SIG-M5 treated with dmso at 0.1 percent for 504 hours (cell line): ENCODE measurements around the gene PFKFB2.

Experiments used
- DNase-seq: peaks from one replicate; lab custom pipeline; 2025; ENCODE audit not compliant: unreplicated experiment; lab: John Stamatoyannopoulos, UW

PFKFB2 gene

DNA sequence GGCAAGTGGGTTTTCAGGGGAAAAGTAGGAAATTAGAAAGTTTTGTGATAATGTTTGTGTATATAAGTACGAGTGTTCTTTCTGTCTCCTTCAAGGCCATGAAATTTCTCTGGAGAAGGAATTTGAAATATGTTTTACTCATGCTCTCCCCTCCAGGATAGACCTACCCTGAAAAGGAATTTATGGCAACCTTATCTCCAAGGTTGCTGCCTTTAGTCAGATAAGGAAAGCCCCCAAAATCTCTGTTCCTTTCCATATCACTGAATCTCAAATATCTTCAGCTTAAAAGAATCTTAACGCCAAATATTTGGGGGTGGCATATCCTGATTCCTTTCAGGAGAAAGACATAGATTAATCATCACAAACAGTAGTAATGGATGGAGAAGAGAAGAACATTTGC, 35.1 kb downstream of the PFKFB2 start:
- no peak for DNase-seq

DNA sequence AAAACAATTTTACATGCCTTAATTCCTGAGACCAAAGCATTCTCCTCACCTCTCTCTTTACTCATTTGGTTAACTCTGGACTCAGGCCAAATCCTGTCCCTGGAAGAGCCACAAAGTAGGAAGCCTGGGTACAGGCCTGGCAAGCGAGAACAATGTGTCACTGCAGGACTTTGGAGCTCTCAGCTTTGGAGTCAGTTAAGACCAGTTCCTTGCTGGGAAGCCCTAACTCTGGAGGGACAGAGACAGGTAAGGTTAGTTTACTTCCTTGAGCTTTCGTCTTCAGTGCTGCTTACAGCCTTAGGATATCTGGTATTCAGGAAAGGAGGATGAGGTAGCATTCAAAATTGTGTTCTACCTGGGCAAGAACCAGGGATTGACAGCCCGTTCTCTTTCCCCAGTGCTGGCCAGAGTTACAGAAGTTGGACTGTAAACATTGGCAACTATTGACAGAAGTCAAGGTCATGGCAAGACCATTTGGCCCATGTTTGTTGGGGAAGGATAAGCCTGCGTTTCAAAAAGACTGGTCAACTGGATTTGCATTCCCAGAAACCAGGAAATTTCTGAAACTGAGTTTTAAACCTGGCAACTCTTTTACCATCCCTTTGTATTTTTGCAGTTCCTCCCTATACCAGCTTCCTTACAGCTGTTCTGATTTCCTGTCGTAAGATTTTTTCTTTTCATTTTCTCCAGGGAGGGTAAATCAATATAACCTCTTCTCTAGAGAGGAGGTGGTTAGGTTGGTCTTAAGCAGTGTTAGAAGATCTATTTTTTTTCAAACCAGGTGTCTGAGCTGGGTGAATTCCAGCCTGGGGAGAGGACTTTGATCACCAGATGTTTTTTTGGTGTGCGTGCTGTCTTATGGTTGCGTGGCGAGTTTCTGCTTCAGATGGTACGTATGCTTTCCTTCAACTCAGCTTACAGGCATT, 35.9 kb downstream of the PFKFB2 start, which contains the start of gene C4BPB:
TSS of gene C4BPB (plus strand) at position 160 of the 926 bp plus-strand sequence. CDS start at position 832, 672 bp downstream.
- DNase-seq, result no peak

DNA sequence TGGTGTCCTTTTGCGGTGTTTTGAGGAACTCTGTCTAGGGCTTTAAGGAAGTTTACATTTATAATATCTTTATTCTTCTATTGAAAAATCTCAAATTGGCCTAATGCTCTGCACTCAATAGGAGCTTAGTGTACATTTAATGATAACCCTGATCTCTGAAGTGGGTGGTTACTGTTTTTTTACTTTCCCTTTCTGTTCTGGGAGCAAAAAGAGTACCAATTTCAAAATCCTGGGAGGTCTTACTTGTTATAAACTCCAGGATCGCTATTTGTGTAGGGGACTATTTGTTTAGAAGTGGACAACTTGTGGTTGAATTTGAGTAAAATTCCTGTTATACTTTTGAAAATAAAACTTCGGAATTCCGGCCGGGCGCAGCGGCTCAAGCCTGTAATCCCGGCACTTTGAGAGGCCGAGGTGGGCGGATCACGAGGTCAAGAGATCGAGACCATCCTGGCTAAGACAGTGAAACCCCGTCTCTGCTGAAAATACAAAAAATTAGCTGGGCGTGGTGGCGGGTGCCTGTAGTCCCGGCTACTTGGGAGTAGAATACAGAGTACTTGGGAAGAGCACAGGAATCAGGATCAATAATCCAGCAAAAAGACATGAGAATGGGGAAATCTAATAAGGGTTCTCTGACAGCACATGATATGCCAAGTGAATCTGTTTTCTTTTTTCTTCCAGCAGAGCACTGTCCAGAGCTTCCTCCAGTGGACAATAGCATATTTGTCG, 36.7 kb downstream of the PFKFB2 start:
- DNase-seq, result no peak

DNA sequence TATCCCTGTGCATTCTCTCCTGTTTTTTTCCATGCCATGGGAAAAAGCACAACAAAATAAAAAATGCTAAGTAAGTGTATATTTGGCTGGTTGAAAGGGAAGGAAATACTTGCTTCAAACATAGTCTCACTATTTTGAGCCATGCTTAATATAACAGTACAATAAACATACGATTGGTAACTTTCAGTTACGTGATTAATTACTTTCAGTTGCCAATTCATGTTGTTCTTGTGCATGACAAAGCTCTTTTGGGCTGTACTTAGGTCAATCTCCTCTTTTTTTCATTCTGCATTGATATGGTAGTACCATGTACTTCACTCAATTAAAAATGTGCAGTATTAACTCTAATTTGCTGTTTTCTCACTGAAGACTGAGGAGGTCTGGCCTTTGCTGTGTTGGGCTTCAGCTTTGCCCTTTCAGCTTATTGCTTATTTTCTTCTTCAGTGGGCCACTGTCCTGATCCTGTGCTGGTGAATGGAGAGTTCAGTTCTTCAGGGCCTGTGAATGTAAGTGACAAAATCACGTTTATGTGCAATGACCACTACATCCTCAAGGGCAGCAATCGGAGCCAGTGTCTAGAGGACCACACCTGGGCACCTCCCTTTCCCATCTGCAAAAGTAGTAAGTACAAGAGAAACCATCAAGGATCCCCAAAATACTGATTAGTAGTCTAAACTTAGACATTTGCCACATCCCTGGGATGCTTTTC, 38.3 kb downstream of the PFKFB2 start:
- DNase-seq, result no peak

DNA sequence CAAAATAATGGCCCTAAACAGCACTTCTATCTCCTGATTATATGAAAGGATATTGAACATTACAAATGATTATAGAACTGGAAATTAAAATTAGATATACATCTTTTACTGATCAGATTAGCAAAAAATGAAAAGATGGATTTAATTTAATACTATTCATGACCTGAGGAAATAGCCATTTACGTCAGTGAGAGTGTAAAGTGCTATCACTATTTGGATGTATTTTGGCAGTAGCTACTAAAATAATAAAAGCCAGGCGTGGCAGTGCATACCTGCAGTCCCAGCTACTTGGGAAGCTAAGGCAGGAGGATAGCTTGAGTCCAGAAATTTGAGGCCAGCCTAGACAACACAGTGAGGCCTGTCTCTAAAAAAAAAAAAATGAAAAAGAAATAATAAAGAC, 40.9 kb downstream of the PFKFB2 start:
- no peak for DNase-seq

DNA sequence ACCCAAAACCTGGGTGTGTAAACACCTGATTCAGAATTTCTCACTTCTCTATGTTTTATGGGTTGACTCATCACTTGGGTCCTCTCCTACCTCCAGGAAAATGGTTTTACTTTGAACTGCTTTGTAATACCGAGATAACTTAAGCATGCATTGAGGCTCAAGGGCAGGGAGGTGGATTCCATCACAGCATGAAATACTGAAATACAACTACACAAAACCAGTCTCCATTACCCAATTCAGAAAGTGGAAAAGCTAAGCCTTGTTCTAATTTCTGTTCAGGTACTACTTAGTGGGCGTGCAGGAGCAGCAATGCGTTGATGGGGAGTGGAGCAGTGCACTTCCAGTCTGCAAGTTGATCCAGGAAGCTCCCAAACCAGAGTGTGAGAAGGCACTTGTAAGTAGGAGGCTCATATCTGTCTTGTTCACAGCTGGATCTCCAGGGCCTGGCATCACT, 44.8 kb downstream of the PFKFB2 start:
- DNase-seq, result no peak

DNA sequence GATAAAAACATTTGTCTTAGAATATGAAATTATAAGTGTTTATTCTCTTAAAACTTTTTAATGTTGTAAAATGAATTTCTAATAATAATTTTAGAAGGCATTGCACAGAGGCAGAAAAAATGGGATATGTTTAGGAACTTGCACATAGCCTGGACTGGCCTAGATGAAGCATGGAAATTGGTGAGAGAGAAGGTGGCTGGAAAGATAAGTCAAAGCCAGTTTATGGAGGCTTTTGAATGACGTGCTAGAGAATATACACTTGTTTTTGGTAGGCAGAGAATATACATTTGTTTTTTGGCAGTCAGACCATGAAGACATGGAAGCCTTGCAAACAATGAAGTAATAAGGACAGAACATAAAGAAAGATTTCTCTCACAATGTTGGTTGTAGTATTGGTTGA, 48.6 kb downstream of the PFKFB2 start:
- DNase-seq, result no peak

DNA sequence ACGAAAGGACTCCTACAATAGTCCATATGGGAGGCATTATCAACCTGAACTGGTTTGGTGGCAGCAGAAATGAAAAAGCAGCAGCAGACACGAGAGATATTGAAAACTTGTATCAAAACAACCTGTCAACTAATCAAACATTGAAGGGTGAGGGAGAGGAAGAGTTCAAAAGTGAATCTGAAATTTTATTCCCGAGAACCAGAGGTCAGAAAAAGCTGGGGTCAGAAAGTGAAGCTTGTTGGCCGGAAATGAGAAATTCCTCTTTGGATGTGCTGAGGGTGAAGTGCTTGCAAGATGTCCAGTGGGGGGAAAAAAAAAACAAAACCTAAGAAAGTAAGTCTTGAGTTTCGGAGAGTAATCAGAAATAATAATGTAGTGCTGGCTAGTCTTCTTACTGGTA, 49.1 kb downstream of the PFKFB2 start:
- no peak for DNase-seq

DNA sequence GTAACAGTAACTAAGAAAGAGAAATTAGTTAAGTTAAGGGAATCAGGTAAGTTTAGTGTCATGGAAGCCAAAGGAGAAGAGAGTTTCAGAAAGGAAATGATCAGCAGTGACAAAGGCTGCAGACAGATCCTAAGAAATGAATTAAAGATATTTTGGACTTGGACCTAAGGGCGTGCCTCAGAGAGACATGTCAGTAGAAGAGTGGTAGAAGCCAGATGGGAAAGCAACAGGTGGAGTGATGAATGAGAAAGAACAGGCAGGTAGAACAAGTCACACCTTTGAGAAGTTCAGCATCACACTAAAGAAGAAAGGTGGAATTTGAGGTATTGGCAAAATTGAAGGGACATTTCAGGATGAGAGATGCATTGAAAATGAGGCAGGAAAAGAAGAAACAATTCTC, 49.6 kb downstream of the PFKFB2 start:
- DNase-seq, result no peak

DNA sequence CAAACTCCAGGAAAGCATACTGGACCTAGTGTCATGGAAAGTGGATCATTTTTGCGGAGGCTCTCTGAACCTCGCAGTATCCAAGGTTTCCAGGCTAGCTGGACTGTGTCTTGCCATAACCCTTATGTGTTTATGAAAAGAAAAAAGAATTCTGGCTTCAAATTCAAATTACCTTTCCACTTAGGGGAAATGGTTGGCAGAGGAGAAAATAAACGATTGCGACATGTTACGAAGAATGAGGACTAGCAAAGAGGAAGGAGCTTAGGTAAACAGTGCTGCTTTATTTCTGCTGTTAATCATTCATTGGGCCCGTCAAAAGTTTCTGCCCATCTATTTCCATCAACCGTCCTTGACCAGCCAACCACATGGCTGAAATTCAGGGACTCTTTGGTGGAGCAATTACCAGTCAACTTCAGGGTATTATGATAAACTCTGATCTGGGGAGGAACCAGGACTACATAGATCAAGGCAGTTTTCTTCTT, 50.9 kb downstream of the PFKFB2 start, which contains the start of gene C4BPA:
TSS of gene C4BPA (plus strand) at position 342 of the 482 bp plus-strand sequence. CDS start 8,793 bp downstream, outside the sequence.
- DNase-seq, result peak; percentile 47

DNA sequence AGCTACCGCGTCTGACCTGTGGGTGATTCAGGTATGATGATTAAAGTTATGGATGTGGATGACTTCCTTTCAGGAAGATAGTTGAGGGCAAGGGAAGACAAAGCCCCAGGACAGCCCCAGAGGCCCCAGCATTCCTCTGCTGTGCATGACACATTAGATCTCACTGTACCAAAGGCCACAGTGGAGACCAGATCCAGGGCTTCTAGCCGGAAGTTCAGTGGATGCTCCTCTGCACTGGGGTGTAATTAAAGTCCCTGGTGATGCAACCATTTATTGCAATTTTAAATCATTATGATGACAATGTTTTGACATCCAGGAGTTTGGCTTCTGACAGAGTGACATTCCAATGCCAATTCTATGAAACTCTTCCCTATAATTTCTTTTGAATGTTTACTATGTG, 55.9 kb downstream of the PFKFB2 start:
- no peak for DNase-seq

DNA sequence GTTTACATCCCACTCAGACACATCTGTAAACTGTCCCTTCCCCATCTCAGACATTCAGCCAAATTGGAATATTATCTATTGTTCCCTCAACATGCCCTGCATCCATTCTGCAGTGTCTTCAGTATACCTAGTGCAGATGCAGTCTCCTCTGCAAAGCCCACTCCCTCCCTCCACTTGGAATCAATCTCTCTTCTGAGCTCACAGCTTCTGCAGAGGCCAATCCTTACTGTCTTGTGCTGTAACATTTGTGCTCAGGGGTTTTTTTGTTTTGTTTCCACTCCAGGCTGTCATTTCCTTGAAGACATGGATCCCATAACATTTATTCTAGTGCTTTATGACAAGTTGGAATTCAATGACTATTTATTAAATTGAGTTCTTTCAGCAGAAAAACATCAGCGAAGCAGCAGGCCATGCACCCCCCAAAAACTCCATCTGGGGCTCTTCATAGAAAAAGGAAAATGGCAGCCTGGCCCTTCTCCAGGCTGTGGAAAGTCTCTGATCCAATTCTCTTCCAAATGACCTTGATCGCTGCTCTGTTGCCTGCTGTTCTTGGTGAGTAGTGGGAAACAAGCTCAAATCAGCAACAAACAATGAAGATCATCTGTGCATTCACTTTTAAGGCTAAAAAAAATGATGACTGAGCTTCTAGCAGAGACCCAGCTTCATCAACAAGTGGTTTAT, 59.7 kb downstream of the PFKFB2 start:
- DNase-seq, result no peak

DNA sequence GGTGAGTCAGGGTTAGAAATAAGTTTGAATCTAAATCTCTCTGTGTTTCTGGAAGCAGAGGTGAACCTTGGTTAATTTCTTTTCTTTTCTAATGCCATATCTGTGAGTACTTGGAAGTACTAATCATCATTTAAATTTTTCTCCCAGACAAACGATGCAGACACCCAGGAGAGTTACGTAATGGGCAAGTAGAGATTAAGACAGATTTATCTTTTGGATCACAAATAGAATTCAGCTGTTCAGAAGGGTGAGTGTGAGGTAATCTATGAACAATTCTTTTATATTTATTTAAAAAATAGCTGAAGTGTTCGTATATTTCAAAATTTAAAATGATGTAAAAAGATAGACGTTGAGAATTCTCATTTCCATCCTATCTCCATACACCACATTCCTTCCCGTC, 62.2 kb downstream of the PFKFB2 start:
- DNase-seq, result no peak

DNA sequence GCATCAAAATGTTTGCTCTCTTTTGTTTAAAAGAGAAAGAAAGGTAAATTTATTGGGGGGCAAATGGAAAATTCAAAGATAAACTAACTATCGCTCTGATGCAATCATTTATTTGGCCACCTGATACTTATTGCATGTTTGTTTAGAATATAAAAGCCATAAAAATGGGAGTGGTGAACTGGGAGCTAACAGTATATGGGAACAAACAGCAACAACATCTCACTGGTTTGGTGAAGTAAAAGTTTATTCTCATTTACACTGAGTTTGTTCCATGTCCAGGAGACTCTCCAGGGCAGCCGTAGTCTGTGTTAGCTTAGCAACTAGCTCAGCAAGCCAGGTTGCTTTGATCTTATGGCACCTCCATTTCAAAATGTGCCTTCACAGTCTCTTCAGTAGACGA, 71.3 kb downstream of the PFKFB2 start:
- DNase-seq, result no peak

DNA sequence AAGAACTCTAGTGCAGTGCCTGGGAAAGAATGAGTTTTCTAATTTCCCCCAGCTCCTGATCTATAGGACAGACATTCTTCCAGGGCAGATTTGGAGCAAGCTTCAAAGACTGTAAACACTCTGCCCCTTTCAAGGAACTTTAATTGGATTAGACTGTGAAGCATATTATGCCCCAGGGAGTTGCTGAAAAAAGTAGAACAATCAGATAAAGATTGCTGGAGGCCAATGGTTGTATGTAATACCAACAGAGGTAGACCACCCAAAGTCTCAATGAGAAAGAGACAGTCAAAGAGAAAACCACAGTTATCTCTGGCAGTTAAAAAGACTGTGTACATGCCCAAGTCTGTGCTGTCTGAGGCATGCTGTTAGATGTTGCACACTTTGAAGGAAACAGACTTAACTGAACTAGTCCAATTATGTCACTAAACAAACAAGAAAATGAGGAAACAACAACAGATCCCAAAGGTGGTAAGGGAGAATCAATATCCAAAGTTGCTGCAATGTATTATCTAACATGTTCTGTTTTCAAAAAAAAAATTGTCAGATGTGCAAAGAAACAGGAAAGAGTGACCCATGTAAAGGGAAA, 75.4 kb downstream of the PFKFB2 start:
- DNase-seq, result no peak

DNA sequence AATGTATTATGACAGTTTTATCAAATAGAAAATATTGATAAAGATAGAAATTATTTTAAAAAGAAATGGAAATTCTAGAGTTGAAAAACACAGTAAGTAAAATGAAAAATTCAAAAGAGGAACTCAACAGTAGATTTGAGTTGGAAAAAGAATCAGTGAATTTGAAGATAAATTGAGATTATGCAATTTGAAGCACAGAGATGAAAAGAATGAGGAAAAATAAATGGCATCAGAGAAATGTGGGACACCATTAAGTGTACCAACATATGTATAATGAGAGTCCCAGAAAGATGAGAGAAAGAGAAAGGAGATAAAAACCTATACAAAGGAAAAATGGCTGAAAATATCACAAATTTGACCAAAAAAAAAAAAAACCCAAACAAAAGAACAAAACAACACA, 76.0 kb downstream of the PFKFB2 start:
- no peak for DNase-seq
